ENCODE data around the gene LRMDA. TPM values are rescaled to one million over a fixed set of nuclear protein-coding genes. Genes with fewer than 3 reads are reported as not detected.

The LRMDA gene
- total RNA-seq, 1 experiment from 2014 or later, result 4.8 TPM

- H3K79me2 ChIP-seq (ENCODE audit: insufficient read depth, low read length), result no peaks in the 10 kb centered on the region
- no peak overlapping the region for H3K27ac ChIP-seq (ENCODE audit: low read depth, low read length)
- H3K9me2 ChIP-seq (ENCODE audit: insufficient read depth), result no peaks in the 10 kb centered on the region
- intact Hi-C loops (cut with micrococcal nuclease), result no loop called here
- TF ChIP-seq ATF3 (IDR thresholded peaks at IDR 0.05) (no peak), POLR2A (IDR thresholded peaks at IDR 0.05; ENCODE audit: borderline replicate concordance, extremely low read depth, insufficient read depth, insufficient read length) (no peak), TCF7L2 (IDR thresholded peaks at IDR 0.05; ENCODE audit: borderline replicate concordance, extremely low read depth, insufficient read depth, insufficient read length) (no peak), FOSL1 (IDR thresholded peaks at IDR 0.05; ENCODE audit: low read depth) (no peak), JUND (IDR thresholded peaks at IDR 0.05) (no peak), SRF (IDR thresholded peaks at IDR 0.05; ENCODE audit: low read depth) (no peak)
- H3K36me3 ChIP-seq (ENCODE audit: control insufficient read depth in 1 of 2, insufficient read depth in 2 of 2, low read length in 2 of 2), result no peaks in the 10 kb centered on the region
- H4K20me1 ChIP-seq (ENCODE audit: insufficient read depth), result no peaks in the 10 kb centered on the region
- ATAC-seq (no peak), DNase-seq (ENCODE audit: low read depth, low spot score) (no peak)
- CTCF ChIA-PET, result interaction anchor here (0.9 to 2.1 kb wide), 3 partner anchors 47 to 692 kb away, joined by 3 to 11 read pairs (median 7); no protein-coding TSS in a partner anchor
- peaks cover 6 to 21% of the 10 kb centered on the region in 2 experiments; a peak in 3 of 4 replicates for H3K4me1 ChIP-seq (ENCODE audit: control insufficient read depth in 1 of 2, insufficient read depth in 2 of 2, low read length in 2 of 2)
- POLR2A ChIA-PET, result interaction anchor here (1.4 kb wide), 1 partner anchor 688 kb away, joined by 3 read pairs; no protein-coding TSS in a partner anchor
- H3K4me3 ChIP-seq (replicated peaks in 1 of 2; ENCODE audit: low read depth in 1 of 2, low read length in 2 of 2), result no peak overlapping the region
- H2AFZ ChIP-seq (ENCODE audit: low read depth, low read length, poor library complexity, severe bottlenecking), result no peak overlapping the region
- H3K27me3 ChIP-seq (ENCODE audit: insufficient read depth, low read length), result peaks cover 9% of the 10 kb centered on the region
- no TSS peak for BruUV-seq (replicated peaks)
- RAD21 ChIA-PET (ENCODE audit: low non-redundant PET in 1 of 2, low total read pairs in 2 of 2, uncharacterized antibody in 2 of 2, unreplicated experiment in 2 of 2), result no interaction called here
- no peak overlapping the region for H3K4me2 ChIP-seq (ENCODE audit: low read length)
- H3K9ac ChIP-seq (ENCODE audit: low read length), result no peak overlapping the region
- H3K9me3 ChIP-seq (ENCODE audit: control insufficient read depth in 1 of 2, insufficient read depth in 1 of 2, low read depth in 1 of 2, low read length in 2 of 2), result no peaks in the 10 kb centered on the region
Measured at GRCh38 chr10:76088008-76088407, 656.6 kb downstream of the LRMDA start.

- no TSS peak for BruUV-seq (replicated peaks)
- no peak for DNase-seq (ENCODE audit: low read depth, low spot score)
- Histone ChIP-seq H3K9me3 (ENCODE audit: control insufficient read depth in 1 of 2, insufficient read depth in 1 of 2, low read depth in 1 of 2, low read length in 2 of 2) (no peaks in the 10 kb centered on the region), H3K4me3 (replicated peaks in 1 of 2; ENCODE audit: low read depth in 1 of 2, low read length in 2 of 2) (no peak overlapping the region), H2AFZ (ENCODE audit: low read depth, low read length, poor library complexity, severe bottlenecking) (no peak overlapping the region), H4K20me1 (ENCODE audit: insufficient read depth) (no peaks in the 10 kb centered on the region), H3K9me2 (ENCODE audit: insufficient read depth) (no peaks in the 10 kb centered on the region), H3K9ac (ENCODE audit: low read length) (no peak overlapping the region), H3K79me2 (ENCODE audit: insufficient read depth, low read length) (no peaks in the 10 kb centered on the region), H3K4me1 (ENCODE audit: control insufficient read depth in 1 of 2, insufficient read depth in 2 of 2, low read length in 2 of 2) (peaks cover 0 to 12% of the 10 kb centered on the region in 2 experiments; a peak in 3 of 4 replicates), H3K36me3 (ENCODE audit: control insufficient read depth in 1 of 2, insufficient read depth in 2 of 2, low read length in 2 of 2) (no peaks in the 10 kb centered on the region), H3K27ac (ENCODE audit: low read depth, low read length) (no peak overlapping the region), H3K27me3 (ENCODE audit: insufficient read depth, low read length) (peaks cover 9% of the 10 kb centered on the region), H3K4me2 (ENCODE audit: low read length) (no peak overlapping the region)
- intact Hi-C loops (cut with micrococcal nuclease), result no loop called here
- ChIA-PET RAD21 (ENCODE audit: low non-redundant PET in 1 of 2, low total read pairs in 2 of 2, uncharacterized antibody in 2 of 2, unreplicated experiment in 2 of 2) (no interaction called here), POLR2A (no interaction called here), CTCF (interaction anchor here (0.6 to 1.1 kb wide), 3 partner anchors 53 to 692 kb away, joined by 3 to 7 read pairs (median 4); no protein-coding TSS in a partner anchor)
- no peak for ATAC-seq
- TF ChIP-seq EZH2 (IDR thresholded peaks at IDR 0.05), result no peak
- TF ChIP-seq TCF7L2 (IDR thresholded peaks at IDR 0.05; ENCODE audit: borderline replicate concordance, extremely low read depth, insufficient read depth, insufficient read length), result no peak
- no peak for TF ChIP-seq CTCF (IDR thresholded peaks at IDR 0.05 in 2 of 3, conservative IDR thresholded peaks at IDR 0.05 in 1 of 3; ENCODE audit: borderline replicate concordance in 1 of 3, insufficient read depth in 1 of 3, low read depth in 2 of 3, low read length in 2 of 3)
- no peak for TF ChIP-seq ZFX (IDR thresholded peaks at IDR 0.05)
- no peak for TF ChIP-seq CEBPB (IDR thresholded peaks at IDR 0.05; ENCODE audit: low read depth)
- TF ChIP-seq FOSL1 (IDR thresholded peaks at IDR 0.05; ENCODE audit: low read depth), result no peak
- no peak for TF ChIP-seq SP1 (IDR thresholded peaks at IDR 0.05; ENCODE audit: low read depth)
- TF ChIP-seq POLR2A (IDR thresholded peaks at IDR 0.05; ENCODE audit: borderline replicate concordance, extremely low read depth, insufficient read depth, insufficient read length), result no peak
- TF ChIP-seq YY1 (IDR thresholded peaks at IDR 0.05; ENCODE audit: extremely low read depth, insufficient replicate concordance, low read depth, low read length), result no peak
- TF ChIP-seq ZBTB33 (IDR thresholded peaks at IDR 0.05; ENCODE audit: extremely low read depth, insufficient replicate concordance, low read length), result no peak
Measured at GRCh38 chr10:76088980-76089379, 657.6 kb downstream of the LRMDA start.

Measured in HCT116 (cell line).